SK-N-SH (cell line): ENCODE measurements around the gene QRICH2. TPM values are rescaled to one million over a fixed set of nuclear protein-coding genes. Genes with fewer than 3 reads are reported as not detected.

ENCODE experiments used
- CTCF ChIA-PET: fragments of 300-600, 350-600 bp; formaldehyde crosslinking; extraction: SDS; loops from one replicate; lab custom pipeline; 2021; lab: Yijun Ruan, JAX
- POLR2A ChIA-PET: fragments of 350-600 bp; sonication (Branson Sonifier 250); formaldehyde crosslinking; extraction: SDS; loops from one replicate; lab custom pipeline; 2020; ENCODE audit warnings: antibody characterized with exemption, inconsistent platforms; lab: Yijun Ruan, JAX
- DNase-seq: peaks from one replicate; pipeline ENCODE4 v3.0.0; 2012
- H2AFZ ChIP-seq: fragments of 200-600 bp; sonication (generic); 2 replicates; pipeline ENCODE4 v1.8.1; 2016; ENCODE audit warnings: antibody characterized with exemption, mild to moderate bottlenecking, low read depth
- H3F3A ChIP-seq: fragments of 200-600 bp; sonication (generic); replicated peaks from 2 replicates; pipeline ENCODE3; 2016; ENCODE audit warnings: antibody characterized with exemption, mild to moderate bottlenecking; ENCODE audit not compliant: insufficient read depth
- H3K27ac ChIP-seq, 2 experiments: fragments of 200-500 bp in 1 of 2; fragments of 200-600 bp in 1 of 2; sonication (Bioruptor generic) in 1 of 2; sonication (generic), shearing (Covaris generic) in 1 of 2; 2 replicates each; pipeline versions ENCODE4 v1.5.1 to v1.6.1; 2014 to 2016; ENCODE audit warnings: low read depth in 2 of 2, inconsistent platforms in 1 of 2, low read length in 1 of 2, mild to moderate bottlenecking in 1 of 2, mixed read lengths in 1 of 2
- H3K27me3 ChIP-seq: fragments of 200-600 bp; sonication (generic), shearing (Covaris generic); 2 replicates; pipeline ENCODE4 v1.6.1; 2016; ENCODE audit warnings: mixed run types; ENCODE audit not compliant: insufficient read depth
- H3K36me3 ChIP-seq, 2 experiments: fragments of 200-500 bp in 1 of 2; fragments of 200-600 bp in 1 of 2; sonication (Bioruptor generic) in 1 of 2; sonication (generic) in 1 of 2; replicated peaks in 1 of 2; 2 replicates each; pipeline versions ENCODE3 to v1.5.1; 2014 to 2016; ENCODE audit warnings: low read length in 1 of 2, mild to moderate bottlenecking in 1 of 2; ENCODE audit not compliant: insufficient read depth in 2 of 2, control insufficient read depth in 1 of 2
- H3K4me1 ChIP-seq, 2 experiments: fragments of 200-500 bp in 1 of 2; fragments of 200-600 bp in 1 of 2; sonication (Bioruptor generic) in 1 of 2; sonication (generic), shearing (Covaris generic) in 1 of 2; 2 replicates each; pipeline versions ENCODE4 v1.5.1 to v1.6.1; 2014 to 2016; ENCODE audit warnings: low read depth in 1 of 2, low read length in 1 of 2, mixed run types in 1 of 2; ENCODE audit not compliant: insufficient read depth in 2 of 2, control insufficient read depth in 1 of 2
- H3K4me2 ChIP-seq: fragments of 200-600 bp; sonication (generic), shearing (Covaris generic); 2 replicates; pipeline ENCODE4 v1.6.1; 2017; ENCODE audit warnings: mixed run types
- H3K4me3 ChIP-seq, 2 experiments: fragments of 200-500 bp in 1 of 2; fragments of 200-600 bp in 1 of 2; sonication (Bioruptor generic) in 1 of 2; sonication (generic), shearing (Covaris generic) in 1 of 2; 2 replicates each; pipeline versions ENCODE4 v1.5.1 to v1.8.1; 2014 to 2016; ENCODE audit warnings: low read depth in 2 of 2, inconsistent platforms in 1 of 2, low read length in 1 of 2, mild to moderate bottlenecking in 1 of 2, mixed read lengths in 1 of 2, moderate library complexity in 1 of 2
- H3K79me2 ChIP-seq: fragments of 200-600 bp; sonication (generic); 2 replicates; pipeline ENCODE4 v1.8.1; 2017; ENCODE audit warnings: mild to moderate bottlenecking; ENCODE audit not compliant: insufficient read depth
- H3K9ac ChIP-seq: fragments of 200-600 bp; sonication (generic); 2 replicates; pipeline ENCODE4 v1.6.1; 2017; ENCODE audit warnings: mixed run types
- H3K9me2 ChIP-seq: fragments of 200-600 bp; sonication (generic); 2 replicates; pipeline ENCODE4 v1.6.1; 2017; ENCODE audit warnings: mixed run types
- H3K9me3 ChIP-seq: fragments of 200-600 bp; sonication (generic); 2 replicates; pipeline ENCODE4 v1.6.1; 2017; ENCODE audit warnings: mixed run types, mild to moderate bottlenecking, moderate library complexity
- H4K20me1 ChIP-seq: fragments of 200-600 bp; sonication (generic); 2 replicates; pipeline ENCODE4 v1.6.1; 2017; ENCODE audit warnings: mild to moderate bottlenecking, mixed run types; ENCODE audit not compliant: insufficient read depth
- EP300 ChIP-seq, 2 experiments: IDR thresholded peaks; 2 replicates each; pipeline versions ENCODE4 v1.4.0 to v1.6.1; 2012; ENCODE audit warnings: borderline replicate concordance in 1 of 2, low read depth in 1 of 2, low read length in 1 of 2
- FOSL2 ChIP-seq: IDR thresholded peaks from 2 replicates; pipeline ENCODE4 v1.4.0; 2012; ENCODE audit warnings: low read depth, mild to moderate bottlenecking, moderate library complexity, borderline replicate concordance
- FOXM1 ChIP-seq: IDR thresholded peaks from 2 replicates; pipeline ENCODE4 v1.4.0; 2012; ENCODE audit warnings: low read depth, mild to moderate bottlenecking
- GABPA ChIP-seq: IDR thresholded peaks from 2 replicates; pipeline ENCODE4 v1.4.0; 2012; ENCODE audit warnings: low read depth, mild to moderate bottlenecking
- JUND ChIP-seq: IDR thresholded peaks from 2 replicates; pipeline ENCODE4 v1.4.0; 2012
- POLR2AphosphoS5 ChIP-seq: IDR thresholded peaks from 2 replicates; pipeline ENCODE4 v1.6.1; 2012; ENCODE audit warnings: low read depth, low read length
- RFX5 ChIP-seq: IDR thresholded peaks from 2 replicates; pipeline ENCODE4 v1.6.1; 2012; ENCODE audit warnings: mild to moderate bottlenecking, improper control_type of control experiment, low read length
- SIN3A ChIP-seq: IDR thresholded peaks from 2 replicates; pipeline ENCODE4 v1.6.1; 2012; ENCODE audit warnings: low read depth, mild to moderate bottlenecking, low read length, moderate library complexity, borderline replicate concordance
- TAF1 ChIP-seq: IDR thresholded peaks from 2 replicates; pipeline ENCODE4 v1.6.1; 2012; ENCODE audit warnings: low read depth, mild to moderate bottlenecking, low read length, moderate library complexity, borderline replicate concordance
- TEAD4 ChIP-seq: IDR thresholded peaks from 2 replicates; pipeline ENCODE4 v1.4.0; 2012; ENCODE audit warnings: mild to moderate bottlenecking, borderline replicate concordance; ENCODE audit not compliant: insufficient read depth
- YY1 ChIP-seq: IDR thresholded peaks from 2 replicates; pipeline ENCODE4 v1.4.0; 2012; ENCODE audit warnings: low read depth, mild to moderate bottlenecking
- WGBS: methylation state at CpG from one replicate; pipeline ENCODE4 v1.1.6; 2017; ENCODE audit warnings: low lambda C conversion rate; 5-methylcytosine and 5-hydroxymethylcytosine counted together
- polyA plus RNA-seq, 3 experiments: library from polyadenylated mRNA; depleted of rRNA; stranded (reverse); fragments of >200 nt; gene quantifications; 2 replicates each; pipeline ENCODE4 v1.2.3, GENCODE V29; 2012
- TF ChIP-seq, protein P1 (sequence below): fragments of 200-600 bp; sonication (generic); IDR thresholded peaks from 2 replicates; pipeline ENCODE4 v1.6.1; 2017; ENCODE audit warnings: antibody characterized with exemption, mild to moderate bottlenecking, moderate library complexity
- TF ChIP-seq, protein P2 (sequence below): IDR thresholded peaks from 2 replicates; pipeline ENCODE4 v1.4.0; 2012; ENCODE audit warnings: low read depth, borderline replicate concordance
- TF ChIP-seq, protein P3 (sequence below): fragments of 150-350 bp; IDR thresholded peaks from 2 replicates; pipeline ENCODE4 v1.6.1; 2016; ENCODE audit warnings: mild to moderate bottlenecking, low read depth, low read length

QRICH2 gene
- polyA plus RNA-seq, 1 of the 3 experiments (the other 2 are of a cell fraction): 6.2 TPM

DNA sequence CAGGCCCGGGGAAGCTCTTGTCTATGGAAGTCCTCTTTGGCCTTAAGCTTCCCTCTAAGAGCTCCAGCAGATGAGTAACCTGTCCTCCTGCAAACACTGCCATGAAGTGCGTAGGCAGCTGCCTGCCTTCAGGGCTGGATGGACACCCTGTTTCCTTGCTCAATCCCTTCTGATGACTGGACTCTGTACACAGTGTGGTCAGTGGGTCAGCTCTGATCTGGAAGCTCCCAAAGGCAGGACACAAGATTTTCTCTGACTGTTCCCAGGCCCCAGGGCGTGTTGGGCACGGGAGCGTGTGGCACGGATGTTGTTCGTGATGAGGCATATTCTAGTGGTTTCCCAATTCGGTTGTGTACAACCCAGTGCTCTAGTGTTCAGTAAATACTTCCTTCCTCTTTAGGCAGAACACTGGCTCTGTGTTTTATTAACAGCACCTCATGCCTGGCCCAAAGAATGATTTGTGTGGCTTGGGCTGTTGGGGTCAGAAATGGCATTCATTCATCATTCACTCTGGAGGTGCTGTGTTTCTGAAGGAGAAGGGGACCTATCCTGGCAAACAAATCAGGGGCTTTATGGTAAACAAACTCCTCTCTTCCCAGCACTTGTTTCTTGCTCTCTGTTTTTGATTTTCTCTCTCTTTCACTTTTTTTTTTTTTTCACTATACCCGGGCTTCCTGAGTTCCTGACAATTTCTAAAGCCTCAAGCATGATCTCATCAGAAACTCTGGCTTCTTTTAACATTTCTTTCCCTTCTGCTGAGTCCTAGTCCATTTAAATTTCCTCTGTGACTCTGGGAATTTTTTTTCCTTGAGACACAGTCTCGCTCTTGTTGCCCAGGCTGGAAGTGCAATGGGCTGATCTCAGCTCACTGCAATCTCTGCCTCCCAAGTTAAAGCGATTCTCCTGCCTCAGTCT lies 55.8 kb downstream of the QRICH2 start:
- no peak overlapping the region for H3K4me3 ChIP-seq
- DNase-seq: no peak
- no peak overlapping the region for H3K9ac ChIP-seq
- peak overlapping the region in 1 of 2 experiments; percentile 14; a peak in 1 of 4 replicates for H3K27ac ChIP-seq
- peak overlapping the region; percentile 2; the same call in 1 of the 2 replicates for H2AFZ ChIP-seq
- H3F3A ChIP-seq: no peaks in the 10 kb centered on the region
- H3K9me3 ChIP-seq: no peaks in the 10 kb centered on the region
- no peak for TF ChIP-seq FOXM1
- TF ChIP-seq, protein P1, sequence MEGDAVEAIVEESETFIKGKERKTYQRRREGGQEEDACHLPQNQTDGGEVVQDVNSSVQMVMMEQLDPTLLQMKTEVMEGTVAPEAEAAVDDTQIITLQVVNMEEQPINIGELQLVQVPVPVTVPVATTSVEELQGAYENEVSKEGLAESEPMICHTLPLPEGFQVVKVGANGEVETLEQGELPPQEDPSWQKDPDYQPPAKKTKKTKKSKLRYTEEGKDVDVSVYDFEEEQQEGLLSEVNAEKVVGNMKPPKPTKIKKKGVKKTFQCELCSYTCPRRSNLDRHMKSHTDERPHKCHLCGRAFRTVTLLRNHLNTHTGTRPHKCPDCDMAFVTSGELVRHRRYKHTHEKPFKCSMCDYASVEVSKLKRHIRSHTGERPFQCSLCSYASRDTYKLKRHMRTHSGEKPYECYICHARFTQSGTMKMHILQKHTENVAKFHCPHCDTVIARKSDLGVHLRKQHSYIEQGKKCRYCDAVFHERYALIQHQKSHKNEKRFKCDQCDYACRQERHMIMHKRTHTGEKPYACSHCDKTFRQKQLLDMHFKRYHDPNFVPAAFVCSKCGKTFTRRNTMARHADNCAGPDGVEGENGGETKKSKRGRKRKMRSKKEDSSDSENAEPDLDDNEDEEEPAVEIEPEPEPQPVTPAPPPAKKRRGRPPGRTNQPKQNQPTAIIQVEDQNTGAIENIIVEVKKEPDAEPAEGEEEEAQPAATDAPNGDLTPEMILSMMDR: no peak
- TF ChIP-seq EP300 (IDR thresholded peaks at IDR 0.05; ENCODE audit: borderline replicate concordance in 1 of 2, low read depth in 1 of 2, low read length in 1 of 2): no peak
- no peak for TF ChIP-seq POLR2AphosphoS5
- TF ChIP-seq YY1: no peak
- no peak for TF ChIP-seq TEAD4
- no peak for TF ChIP-seq GABPA
- TF ChIP-seq, protein P2, sequence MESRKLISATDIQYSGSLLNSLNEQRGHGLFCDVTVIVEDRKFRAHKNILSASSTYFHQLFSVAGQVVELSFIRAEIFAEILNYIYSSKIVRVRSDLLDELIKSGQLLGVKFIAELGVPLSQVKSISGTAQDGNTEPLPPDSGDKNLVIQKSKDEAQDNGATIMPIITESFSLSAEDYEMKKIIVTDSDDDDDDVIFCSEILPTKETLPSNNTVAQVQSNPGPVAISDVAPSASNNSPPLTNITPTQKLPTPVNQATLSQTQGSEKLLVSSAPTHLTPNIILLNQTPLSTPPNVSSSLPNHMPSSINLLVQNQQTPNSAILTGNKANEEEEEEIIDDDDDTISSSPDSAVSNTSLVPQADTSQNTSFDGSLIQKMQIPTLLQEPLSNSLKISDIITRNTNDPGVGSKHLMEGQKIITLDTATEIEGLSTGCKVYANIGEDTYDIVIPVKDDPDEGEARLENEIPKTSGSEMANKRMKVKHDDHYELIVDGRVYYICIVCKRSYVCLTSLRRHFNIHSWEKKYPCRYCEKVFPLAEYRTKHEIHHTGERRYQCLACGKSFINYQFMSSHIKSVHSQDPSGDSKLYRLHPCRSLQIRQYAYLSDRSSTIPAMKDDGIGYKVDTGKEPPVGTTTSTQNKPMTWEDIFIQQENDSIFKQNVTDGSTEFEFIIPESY: no peak
- TF ChIP-seq, protein P3, sequence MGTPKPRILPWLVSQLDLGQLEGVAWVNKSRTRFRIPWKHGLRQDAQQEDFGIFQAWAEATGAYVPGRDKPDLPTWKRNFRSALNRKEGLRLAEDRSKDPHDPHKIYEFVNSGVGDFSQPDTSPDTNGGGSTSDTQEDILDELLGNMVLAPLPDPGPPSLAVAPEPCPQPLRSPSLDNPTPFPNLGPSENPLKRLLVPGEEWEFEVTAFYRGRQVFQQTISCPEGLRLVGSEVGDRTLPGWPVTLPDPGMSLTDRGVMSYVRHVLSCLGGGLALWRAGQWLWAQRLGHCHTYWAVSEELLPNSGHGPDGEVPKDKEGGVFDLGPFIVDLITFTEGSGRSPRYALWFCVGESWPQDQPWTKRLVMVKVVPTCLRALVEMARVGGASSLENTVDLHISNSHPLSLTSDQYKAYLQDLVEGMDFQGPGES: no peak
- no peak for TF ChIP-seq JUND
- no peak for TF ChIP-seq FOSL2
- no peak for TF ChIP-seq SIN3A
- no peak for TF ChIP-seq RFX5
- TF ChIP-seq TAF1: no peak
- no peaks in the 10 kb centered on the region for H3K36me3 ChIP-seq
- ChIA-PET CTCF (interaction anchor here (1.0 to 8.4 kb wide), 3 partner anchors 27 to 146 kb away, joined by 3 to 55 read pairs (median 3); no protein-coding TSS in a partner anchor), POLR2A (no interaction called here)
- no peaks in the 10 kb centered on the region for H3K9me2 ChIP-seq
- H4K20me1 ChIP-seq: no peaks in the 10 kb centered on the region
- no peaks in the 10 kb centered on the region for H3K27me3 ChIP-seq
- H3K4me1 ChIP-seq: no peaks in the 10 kb centered on the region; a peak in 1 of 4 replicates
- no peak overlapping the region for H3K4me2 ChIP-seq
- no peaks in the 10 kb centered on the region for H3K79me2 ChIP-seq
- WGBS: 79% methylated on average over 11 of the region's 11 CpGs
